HG02610 (cell line): ENCODE measurements around the gene ADCY5.
"Not testable (repeated sequence)": the region's sequence is repeated elsewhere in the genome, so short reads cannot be mapped to it uniquely, and the experiment has no call there.

Source experiments
- ATAC-seq: cut with Tn5 transposase; IDR thresholded peaks from one replicate; pipeline ENCODE4 v1.9.1; 2021; ENCODE audit warnings: mild to moderate bottlenecking, moderate library complexity; ENCODE audit not compliant: unreplicated experiment

Gene ADCY5

GRCh38 chr3:123448536-123449101 lies at the start of gene ADCY5:
Gene ADCY5 (minus strand): TSS chr3:123449090. CDS start chr3:123448545, 545 bp downstream.
- ATAC-seq = no peak

GRCh38 chr3:123493912-123494311 lies 45.0 kb upstream of the ADCY5 start:
- no peak for ATAC-seq

GRCh38 chr3:123491966-123492587 lies 43.2 kb upstream of the ADCY5 start:
- no peak for ATAC-seq

GRCh38 chr3:123489400-123490004 lies 40.6 kb upstream of the ADCY5 start:
- no peak for ATAC-seq

- no peak for ATAC-seq
Observed at GRCh38 chr3:123488645-123489347, 39.9 kb upstream of the ADCY5 start.

GRCh38 chr3:123487063-123487462 lies 38.2 kb upstream of the ADCY5 start:
- not testable (repeated sequence) for ATAC-seq

GRCh38 chr3:123486460-123486859 lies 37.6 kb upstream of the ADCY5 start:
- ATAC-seq = no peak

GRCh38 chr3:123485551-123485950 lies 36.7 kb upstream of the ADCY5 start:
- ATAC-seq = no peak

GRCh38 chr3:123483146-123483545 lies 34.3 kb upstream of the ADCY5 start:
- no peak for ATAC-seq

- no peak for ATAC-seq
Observed at GRCh38 chr3:123481722-123482457, 33.0 kb upstream of the ADCY5 start.

GRCh38 chr3:123481071-123481470 lies 32.2 kb upstream of the ADCY5 start:
- ATAC-seq = no peak

- no peak for ATAC-seq
Observed at GRCh38 chr3:123480428-123480827, 31.5 kb upstream of the ADCY5 start.

- ATAC-seq = no peak
Observed at GRCh38 chr3:123479891-123480290, 31.0 kb upstream of the ADCY5 start.

- ATAC-seq = no peak
Observed at GRCh38 chr3:123478314-123478713, 29.4 kb upstream of the ADCY5 start.

- ATAC-seq = no peak
Observed at GRCh38 chr3:123476967-123477750, 28.3 kb upstream of the ADCY5 start.

GRCh38 chr3:123475786-123476185 lies 26.9 kb upstream of the ADCY5 start:
- ATAC-seq = no peak

- no peak for ATAC-seq
Observed at GRCh38 chr3:123471106-123471505, 22.2 kb upstream of the ADCY5 start.

GRCh38 chr3:123469323-123469995 lies 20.6 kb upstream of the ADCY5 start:
- ATAC-seq = no peak

- ATAC-seq = no peak
Observed at GRCh38 chr3:123467046-123467445, 18.2 kb upstream of the ADCY5 start.

GRCh38 chr3:123464211-123464610 lies 15.3 kb upstream of the ADCY5 start:
- ATAC-seq = no peak
